ENCODE results near the gene PANK4. TPM values are rescaled to one million over a fixed set of nuclear protein-coding genes. Genes with fewer than 3 reads are reported as not detected.

The PANK4 gene
- total RNA-seq, 1 experiment from 2014 or later: 32.2 TPM

GRCh38 chr1:2495546-2495945 is 30.9 kb downstream of the PANK4 start:
- no peak for TF ChIP-seq CTCF (conservative IDR thresholded peaks at IDR 0.05)
- no CpG with 5 or more reads among the region's 12 CpGs for whole genome bisulfite sequencing (ENCODE audit: extremely low coverage, insufficient read length, low lambda C conversion rate)
- H3K56ac ChIP-seq (ENCODE audit: insufficient read length, low read depth, low read length): no peak overlapping the region

More at GRCh38 chr1:2495546-2495945, 30.9 kb downstream of the PANK4 start:
- H2BK5ac ChIP-seq (ENCODE audit: insufficient read length, low read length): no peak overlapping the region
- no peak overlapping the region for H3K14ac ChIP-seq (ENCODE audit: insufficient read depth, low read length)
- no peak for DNase-seq
- no peak overlapping the region for H3K27ac ChIP-seq (ENCODE audit: insufficient read length, low read depth, low read length)
- H3K4ac ChIP-seq (ENCODE audit: low read depth, low read length): no peak overlapping the region
- no peaks in the 10 kb centered on the region for H4K20me1 ChIP-seq (ENCODE audit: control insufficient read depth, insufficient read depth, insufficient read length)
- H2AK5ac ChIP-seq (ENCODE audit: insufficient read length, low read length): no peak overlapping the region
- H3K27me3 ChIP-seq (ENCODE audit: insufficient read depth, low read length): no peaks in the 10 kb centered on the region
- Mint-ChIP-seq H3K27me3 (ENCODE audit: low read depth) (peaks cover 28% of the 10 kb centered on the region), H3K27ac (no peak overlapping the region), H3K36me3 (ENCODE audit: insufficient read depth in 1 of 3, low read depth in 3 of 3) (no peaks in the 10 kb centered on the region), H3K4me3 (no peak overlapping the region), H3K9me3 (no peaks in the 10 kb centered on the region), H3K4me1 (0 out of 4 replicates have a peak, but pooled peaks cover 0 to 3% of the 10 kb centered on the region in 2 experiments)
- no peak overlapping the region for H3K4me2 ChIP-seq (ENCODE audit: insufficient read depth, insufficient read length, low read length)
- no peak overlapping the region for H2BK20ac ChIP-seq (ENCODE audit: low read depth, low read length, poor library complexity, severe bottlenecking)
- no peak overlapping the region for H2BK120ac ChIP-seq (ENCODE audit: low read depth, low read length, poor library complexity, severe bottlenecking)
- H3K79me2 ChIP-seq (ENCODE audit: insufficient read depth, low read length): no peaks in the 10 kb centered on the region
- H4K8ac ChIP-seq (replicated peaks; ENCODE audit: insufficient read length, low read depth, low read length): no peak overlapping the region
- H3K79me1 ChIP-seq (ENCODE audit: insufficient read depth, low read depth, low read length, poor library complexity, severe bottlenecking): no peaks in the 10 kb centered on the region
- H2BK15ac ChIP-seq (ENCODE audit: low read depth, low read length): no peak overlapping the region
- no peak overlapping the region for H3K18ac ChIP-seq (ENCODE audit: insufficient read length, low read depth, low read length)
- H2AFZ ChIP-seq (ENCODE audit: low read length): no peak overlapping the region
- no peaks in the 10 kb centered on the region for H3K9me3 ChIP-seq (ENCODE audit: control insufficient read depth, low read depth, low read length)
- no peak overlapping the region for H3K23ac ChIP-seq (ENCODE audit: insufficient read length, low read depth, low read length)
- no peaks in the 10 kb centered on the region for H3K4me1 ChIP-seq (ENCODE audit: insufficient read depth, low read length)
- no peak overlapping the region for H2BK12ac ChIP-seq (ENCODE audit: insufficient read length, low read depth, low read length)
- H4K5ac ChIP-seq (ENCODE audit: insufficient read length, low read depth, low read length): no peak overlapping the region
- no peak overlapping the region for H4K91ac ChIP-seq (ENCODE audit: insufficient read length, low read depth, low read length)
- H3K9ac ChIP-seq (ENCODE audit: extremely low read depth, insufficient read length, low read length): no peak overlapping the region
- no peaks in the 10 kb centered on the region for H3K23me2 ChIP-seq (ENCODE audit: insufficient read length, low read depth, low read length, poor library complexity, severe bottlenecking)
- no peak overlapping the region for H3T11ph ChIP-seq (ENCODE audit: low read length)
